HG02610 (cell line): ENCODE measurements around the gene NCCRP1.

ENCODE experiments used
- ATAC-seq: cut with Tn5 transposase; IDR thresholded peaks from one replicate; pipeline ENCODE4 v1.9.1; 2021; ENCODE audit warnings: mild to moderate bottlenecking, moderate library complexity; ENCODE audit not compliant: unreplicated experiment

NCCRP1 gene, protein sequence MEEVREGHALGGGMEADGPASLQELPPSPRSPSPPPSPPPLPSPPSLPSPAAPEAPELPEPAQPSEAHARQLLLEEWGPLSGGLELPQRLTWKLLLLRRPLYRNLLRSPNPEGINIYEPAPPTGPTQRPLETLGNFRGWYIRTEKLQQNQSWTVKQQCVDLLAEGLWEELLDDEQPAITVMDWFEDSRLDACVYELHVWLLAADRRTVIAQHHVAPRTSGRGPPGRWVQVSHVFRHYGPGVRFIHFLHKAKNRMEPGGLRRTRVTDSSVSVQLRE

GRCh38 chr19:39196860-39197562, at the start of gene NCCRP1:
Gene NCCRP1 (plus strand): TSS chr19:39196964. CDS start chr19:39196983, 19 bp downstream.
- no peak for ATAC-seq

GRCh38 chr19:39147480-39147879, 49.3 kb upstream of the NCCRP1 start:
- no peak for ATAC-seq

- ATAC-seq = no peak
Measured at GRCh38 chr19:39148939-39149529, 47.7 kb upstream of the NCCRP1 start.

GRCh38 chr19:39150235-39150634, 46.5 kb upstream of the NCCRP1 start:
- no peak for ATAC-seq

DNA sequence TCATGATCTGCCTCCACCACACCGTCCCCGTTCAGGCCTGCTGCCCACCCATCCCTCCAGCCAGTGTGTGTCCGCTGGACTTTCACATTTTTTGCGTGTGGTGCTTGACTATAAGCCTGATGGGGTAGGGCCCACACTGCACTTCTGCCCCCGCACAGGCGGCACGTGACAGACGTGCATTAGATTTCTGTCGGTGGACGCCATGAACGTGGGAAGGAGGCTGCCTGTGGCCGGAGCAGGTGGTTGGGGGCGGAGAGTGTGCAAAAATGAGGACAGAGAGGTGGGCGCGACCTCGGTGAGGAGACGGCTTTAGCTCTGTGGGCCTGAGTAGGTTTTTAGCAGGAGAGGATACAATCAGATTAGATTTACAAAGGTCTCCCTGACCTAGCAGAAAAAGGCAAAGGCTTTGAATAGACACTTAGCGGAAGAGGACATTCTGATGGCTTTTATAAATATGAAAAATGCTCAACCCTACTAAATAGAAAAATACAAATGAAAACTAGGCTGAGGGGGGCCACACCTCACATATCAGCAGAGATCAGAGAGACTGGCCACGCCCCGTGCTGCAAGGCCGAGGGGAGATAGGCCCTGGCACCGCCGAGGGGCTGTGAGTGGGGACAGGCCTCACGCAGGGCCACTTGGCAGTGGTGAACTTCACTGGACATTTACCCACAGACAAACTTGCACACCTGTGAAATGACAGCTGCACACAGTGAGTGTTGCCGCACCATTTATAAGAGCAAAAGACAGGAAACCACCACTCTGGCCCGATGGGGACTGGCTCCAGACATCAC, 45.8 kb upstream of the NCCRP1 start:
- ATAC-seq = no peak

DNA sequence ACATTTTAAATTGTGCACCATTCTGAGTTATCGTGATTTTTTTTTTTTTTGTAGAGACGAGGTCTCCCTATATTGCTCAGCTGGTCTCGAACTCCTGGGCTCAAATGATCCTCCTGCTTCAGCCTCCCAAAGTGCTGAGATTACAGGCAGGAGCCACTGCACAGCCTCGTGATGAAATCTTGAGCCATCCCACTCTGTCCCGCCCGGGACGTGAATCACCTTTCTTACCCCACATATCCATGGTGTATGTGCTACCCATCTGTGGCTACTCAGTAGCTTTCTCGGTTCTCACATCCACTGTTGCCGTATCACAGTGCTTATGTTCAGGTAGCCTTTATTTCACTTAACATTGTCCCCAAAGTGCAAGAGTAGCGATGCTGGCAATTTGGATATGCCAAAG, 44.7 kb upstream of the NCCRP1 start:
- ATAC-seq = no peak

- ATAC-seq = no peak
Measured at GRCh38 chr19:39154100-39154628, 42.6 kb upstream of the NCCRP1 start.

DNA sequence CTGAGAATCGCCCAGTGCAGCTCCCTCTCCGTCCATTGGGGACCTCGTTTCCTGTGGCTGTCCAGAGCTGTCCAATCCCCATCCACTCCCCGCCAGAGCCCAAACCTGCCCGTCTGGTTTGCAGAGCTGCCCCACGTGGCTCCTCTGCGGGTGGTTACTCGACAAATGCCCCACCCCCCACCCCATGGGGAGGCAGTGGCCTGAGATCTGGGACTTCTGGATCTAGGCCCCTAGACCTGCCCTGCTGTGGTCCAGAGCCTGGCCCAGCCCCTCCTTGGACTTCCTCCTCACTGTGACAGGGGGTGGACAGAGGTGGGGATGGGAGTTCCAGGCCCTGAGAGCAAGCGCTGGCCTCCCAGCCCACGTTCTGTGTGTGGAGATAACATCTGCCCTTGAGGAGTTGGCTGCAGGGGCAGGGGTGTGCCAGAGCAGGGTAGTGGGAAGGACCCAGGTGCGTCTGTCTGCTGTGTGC, 42.1 kb upstream of the NCCRP1 start:
- no peak for ATAC-seq

GRCh38 chr19:39155114-39155700, 41.6 kb upstream of the NCCRP1 start:
- no peak for ATAC-seq

DNA sequence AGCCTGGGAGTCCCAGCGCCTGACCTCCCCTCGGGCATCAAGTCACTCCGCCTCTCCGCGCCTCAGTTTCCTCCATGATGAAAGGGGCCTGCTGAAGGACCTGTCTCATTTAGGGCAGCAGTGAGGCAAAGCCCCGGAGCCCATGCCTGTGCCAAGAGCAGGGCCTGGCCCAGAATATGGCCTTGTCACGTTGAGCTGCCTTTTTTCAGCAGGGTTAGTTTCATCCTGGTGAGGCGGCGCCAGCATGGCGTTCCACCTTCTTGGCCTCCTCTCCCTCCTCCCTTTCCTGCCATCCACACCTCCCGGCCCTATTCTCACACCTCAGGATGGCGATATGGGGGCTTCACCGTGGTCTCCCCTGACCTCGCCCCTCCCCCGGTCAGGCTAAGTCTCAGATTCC, 41.0 kb upstream of the NCCRP1 start:
- no peak for ATAC-seq

DNA sequence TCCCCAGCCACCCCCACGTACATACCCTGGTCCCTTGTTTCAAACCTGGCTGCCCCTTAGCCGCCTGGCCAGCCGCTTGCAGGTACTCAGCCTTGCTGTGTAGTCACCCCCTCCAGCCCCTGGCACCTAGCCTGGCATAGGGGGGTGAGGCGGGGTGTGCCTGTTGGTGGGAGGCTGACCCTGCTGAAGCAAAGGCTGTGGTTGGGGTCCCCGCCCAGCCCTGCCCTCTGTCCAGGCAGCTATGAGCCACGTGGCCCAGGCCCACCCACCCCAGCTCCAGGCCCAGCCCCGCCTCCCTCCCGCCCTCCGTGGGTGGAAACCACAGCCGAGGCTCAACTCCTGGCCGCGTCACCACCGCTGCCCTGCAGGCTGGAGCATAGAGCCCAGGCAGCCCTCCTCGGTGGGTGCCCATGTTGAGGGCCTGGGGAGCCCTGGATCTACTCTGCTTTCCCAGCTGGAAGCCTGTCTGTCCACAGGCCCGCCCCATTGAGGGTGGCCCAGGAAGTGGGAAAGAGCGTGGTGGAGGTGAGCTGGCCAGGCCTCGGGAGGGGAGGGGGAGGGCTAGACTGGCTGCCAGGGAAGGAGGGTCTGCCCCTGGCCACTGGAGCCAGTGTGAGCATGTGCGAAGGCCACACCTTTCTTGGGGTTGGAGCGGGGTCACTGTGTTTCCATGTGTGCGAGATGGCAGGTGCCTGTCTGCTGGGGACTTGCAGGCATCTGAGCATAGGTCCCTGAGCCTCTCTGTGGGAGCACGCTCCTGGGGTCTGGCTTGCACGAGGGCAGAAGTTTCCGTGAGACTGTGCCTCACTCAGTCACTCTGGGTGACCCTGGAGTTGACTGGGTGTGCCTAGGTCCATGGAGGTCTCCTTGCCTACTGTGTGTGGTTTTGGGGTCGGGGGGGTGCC, 40.2 kb upstream of the NCCRP1 start:
- ATAC-seq = no peak

DNA sequence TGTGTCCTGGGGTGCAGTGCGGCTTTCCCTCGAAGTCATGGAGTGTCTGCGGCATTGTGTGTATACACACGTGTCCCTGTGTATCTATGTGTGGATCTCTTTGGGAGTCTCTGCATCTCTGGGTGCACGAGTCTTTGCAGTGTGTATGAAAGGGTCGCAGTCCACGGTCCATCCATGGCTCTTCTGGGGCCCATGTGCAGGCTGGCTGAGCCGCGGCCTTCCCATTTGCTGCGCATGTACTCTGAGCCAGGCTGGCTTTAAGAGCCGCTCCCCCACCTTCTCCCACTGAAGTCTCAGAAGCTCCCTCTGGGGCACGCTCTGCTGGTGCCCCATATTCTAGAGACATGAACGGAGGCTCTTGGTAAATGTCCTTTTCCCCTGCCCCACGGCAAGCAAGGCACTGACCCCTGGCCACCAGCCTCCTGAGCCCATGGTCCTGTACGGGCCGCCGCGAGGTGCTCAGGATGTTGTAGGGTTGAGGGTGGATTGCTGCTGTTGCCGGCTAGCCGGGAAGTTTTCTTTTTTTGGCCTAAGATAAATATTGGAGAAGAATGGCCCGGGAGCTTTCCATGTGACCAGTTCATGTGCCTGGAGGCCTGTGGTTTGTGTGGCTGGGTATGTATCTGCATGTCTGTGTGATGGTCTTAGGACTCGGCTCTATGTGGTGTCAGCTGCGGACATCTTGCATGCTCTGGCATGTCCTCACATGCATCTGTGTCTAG, 39.3 kb upstream of the NCCRP1 start:
- no peak for ATAC-seq

GRCh38 chr19:39157997-39158389, 38.8 kb upstream of the NCCRP1 start:
- no peak for ATAC-seq

DNA sequence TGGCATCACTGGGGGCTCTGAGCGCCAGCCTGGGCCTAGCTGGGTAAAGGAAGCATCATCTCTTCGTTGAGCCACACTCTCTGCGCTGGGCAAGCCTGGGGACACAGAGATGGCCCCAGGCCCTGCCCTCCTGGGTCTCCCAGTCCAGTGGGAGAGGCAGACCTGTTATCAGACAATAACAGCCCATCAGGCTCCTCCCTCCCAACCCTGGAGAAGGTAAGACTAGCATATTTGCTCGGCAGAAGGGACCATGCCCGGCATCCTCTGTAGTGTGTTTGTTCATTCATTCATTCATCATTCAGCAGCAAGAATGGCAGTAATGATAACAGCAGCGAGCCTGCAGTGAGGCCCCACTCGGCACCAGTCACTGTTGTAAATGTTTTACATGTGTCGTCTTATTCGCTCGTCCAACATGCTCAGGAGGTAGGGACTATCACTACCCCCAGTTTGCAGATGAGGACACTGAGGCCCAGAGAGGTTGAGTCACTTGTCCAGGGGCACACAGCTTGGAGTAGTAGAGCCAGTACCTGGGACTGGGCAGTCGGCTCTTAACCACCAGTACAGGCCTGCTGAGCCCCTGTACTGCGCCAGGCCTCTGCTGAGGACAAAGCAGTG, 38.0 kb upstream of the NCCRP1 start:
- ATAC-seq = no peak

GRCh38 chr19:39160523-39160861, 36.3 kb upstream of the NCCRP1 start:
- no peak for ATAC-seq

DNA sequence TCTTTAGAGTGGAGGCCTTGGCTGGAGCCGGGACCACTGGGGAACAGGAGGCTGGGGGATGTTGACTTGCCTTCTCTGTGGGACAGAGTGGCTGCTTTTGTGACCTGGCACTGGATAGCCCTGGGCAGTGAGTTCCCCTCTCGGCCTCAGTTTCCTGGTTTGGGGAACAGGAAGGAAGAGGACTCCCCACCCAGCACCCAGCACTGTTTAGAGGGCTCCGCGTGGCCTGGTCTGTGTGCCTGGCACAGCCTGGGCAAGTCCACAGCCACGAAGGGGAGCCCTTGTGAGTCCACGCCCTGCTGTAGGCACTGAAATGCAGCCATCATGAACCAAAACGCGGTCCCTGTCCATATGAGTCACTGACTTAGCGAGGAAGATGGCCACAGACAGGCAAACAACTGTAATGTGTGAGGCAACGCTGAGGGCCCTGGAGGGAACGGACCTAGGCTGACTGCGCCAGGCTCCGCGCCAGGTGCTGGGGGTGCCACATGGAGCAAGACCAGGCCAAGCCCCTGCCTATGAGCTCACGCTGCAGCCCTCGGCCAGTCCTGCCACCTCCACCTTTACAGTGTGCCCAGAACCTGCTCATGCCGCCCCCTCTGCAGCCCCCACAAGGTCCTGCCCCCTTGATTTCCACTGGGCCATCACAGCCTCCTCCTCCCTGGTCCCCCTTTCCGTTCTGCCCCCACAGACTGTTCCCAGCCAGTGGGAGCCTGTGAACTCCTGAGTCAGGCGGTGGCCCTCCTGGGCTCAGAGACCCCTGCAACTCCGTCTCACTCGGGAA, 35.7 kb upstream of the NCCRP1 start:
- no peak for ATAC-seq

DNA sequence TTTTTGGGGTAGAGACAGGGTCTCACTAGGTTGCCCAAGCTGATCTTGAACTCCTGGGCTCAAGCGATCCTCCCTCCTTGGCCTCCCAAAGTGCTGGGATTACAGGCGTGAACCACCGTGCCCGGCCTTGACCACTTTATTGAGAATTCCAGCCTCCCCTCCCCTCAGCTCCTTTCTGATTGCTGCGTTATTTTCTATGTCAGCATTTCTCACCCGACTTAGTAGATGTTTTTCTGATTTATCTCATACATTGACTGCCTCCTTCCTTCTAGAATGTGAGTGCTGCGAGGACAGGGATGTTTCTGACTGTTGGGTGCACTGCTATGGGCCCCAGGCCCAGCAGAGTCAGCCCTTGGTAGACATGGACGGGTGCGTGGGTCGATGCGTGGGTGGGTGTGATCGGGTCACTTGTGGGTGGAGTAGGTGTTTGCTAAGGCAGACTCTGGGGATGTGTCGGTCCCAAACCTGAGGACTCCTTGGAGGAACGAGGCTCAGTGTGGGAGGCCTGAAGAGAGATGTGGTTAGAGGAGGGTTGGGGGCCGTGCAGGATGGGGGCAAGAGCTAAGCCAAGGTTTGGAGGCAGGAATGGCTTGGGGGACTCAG, 34.2 kb upstream of the NCCRP1 start:
- no peak for ATAC-seq

- no peak for ATAC-seq
Measured at GRCh38 chr19:39163621-39164020, 33.1 kb upstream of the NCCRP1 start.
